HCT116 (cell line): ENCODE measurements around the gene DPH2.

ENCODE experiments used
- CEBPB ChIP-seq: IDR thresholded peaks from 2 replicates; pipeline ENCODE4 v1.6.1; 2012; ENCODE audit warnings: low read depth
- CTCF ChIP-seq, 3 experiments: fragments of 200-600 bp in 1 of 3; sonication (generic) in 1 of 3; IDR thresholded peaks in 2 of 3; conservative IDR thresholded peaks in 1 of 3; 2 replicates each; pipeline ENCODE4 v1.5.1; 2012 to 2017; ENCODE audit warnings: low read depth in 2 of 3, low read length in 2 of 3, antibody characterized with exemption in 1 of 3, borderline replicate concordance in 1 of 3, control low read depth in 1 of 3, mild to moderate bottlenecking in 1 of 3, mixed read lengths in 1 of 3, mixed run types in 1 of 3, moderate library complexity in 1 of 3; ENCODE audit not compliant: insufficient read depth in 1 of 3
- ELF1 ChIP-seq: IDR thresholded peaks from 2 replicates; pipeline ENCODE4 v1.6.1; 2012; ENCODE audit warnings: low read depth, borderline replicate concordance
- EZH2 ChIP-seq: fragments of 200-600 bp; sonication (generic); IDR thresholded peaks from 2 replicates; pipeline ENCODE4 v1.6.1; 2017; ENCODE audit warnings: antibody characterized with exemption, mixed run types
- JUND ChIP-seq: IDR thresholded peaks from 2 replicates; pipeline ENCODE4 v1.6.1; 2012
- MAX ChIP-seq: IDR thresholded peaks from 2 replicates; pipeline ENCODE4 v1.6.1; 2012
- POLR2A ChIP-seq: IDR thresholded peaks from 2 replicates; pipeline ENCODE4 v1.7.0; 2011; ENCODE audit warnings: borderline replicate concordance; ENCODE audit not compliant: insufficient read depth, insufficient read length; ENCODE audit errors: extremely low read depth
- POLR2AphosphoS5 ChIP-seq: IDR thresholded peaks from 2 replicates; pipeline ENCODE4 v1.6.1; 2011; ENCODE audit warnings: mild to moderate bottlenecking, low read depth, low read length, moderate library complexity
- REST ChIP-seq: IDR thresholded peaks from 2 replicates; pipeline ENCODE4 v1.6.1; 2012; ENCODE audit warnings: low read depth
- SIN3A ChIP-seq: IDR thresholded peaks from 2 replicates; pipeline ENCODE4 v1.6.1; 2012; ENCODE audit warnings: low read depth
- SP1 ChIP-seq: IDR thresholded peaks from 2 replicates; pipeline ENCODE4 v1.6.1; 2012; ENCODE audit warnings: low read depth
- SRF ChIP-seq: IDR thresholded peaks from 2 replicates; pipeline ENCODE4 v1.6.1; 2012; ENCODE audit warnings: low read depth
- YY1 ChIP-seq: IDR thresholded peaks from 2 replicates; pipeline ENCODE4 v1.6.1; 2011; ENCODE audit warnings: low read length, low read depth, moderate library complexity, mild to moderate bottlenecking; ENCODE audit not compliant: insufficient replicate concordance; ENCODE audit errors: extremely low read depth
- ZNF274 ChIP-seq: fragments of 200-500 bp; sonication (Bioruptor generic); IDR thresholded peaks from 2 replicates; pipeline ENCODE4 v1.6.1; 2014; ENCODE audit warnings: mild to moderate bottlenecking, low read depth, low read length, inconsistent platforms

DNA sequence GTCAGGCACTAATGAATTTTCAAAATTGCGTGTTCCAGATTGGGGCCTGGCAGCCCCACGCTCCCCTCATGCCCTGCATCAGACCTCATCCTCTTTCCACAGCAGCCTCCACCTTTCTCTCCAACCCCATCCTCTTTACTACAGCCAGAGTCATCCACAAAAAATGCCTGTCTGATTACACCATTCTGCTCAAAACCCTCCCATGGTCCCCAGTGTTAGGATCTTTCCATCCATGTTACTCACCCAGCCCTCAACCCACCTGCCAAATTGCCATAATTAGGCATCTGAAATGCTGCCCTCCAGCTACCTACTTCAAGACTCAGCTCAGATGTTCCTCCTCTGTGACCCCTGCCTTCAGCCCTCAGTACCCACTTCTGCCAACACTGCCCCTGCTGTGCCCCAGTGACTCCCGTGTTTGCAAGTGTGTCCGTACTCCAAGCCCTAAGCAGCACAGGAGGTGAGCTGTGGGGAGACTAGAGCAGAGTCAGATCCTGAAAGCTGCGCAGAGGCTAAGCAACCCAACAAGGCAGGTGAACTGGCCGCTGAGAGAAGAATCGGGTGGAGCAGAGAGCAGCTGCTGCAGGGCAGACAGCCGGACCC, 36.9 kb upstream of the DPH2 start:
- no peak for TF ChIP-seq CTCF (IDR thresholded peaks at IDR 0.05 in 2 of 3, conservative IDR thresholded peaks at IDR 0.05 in 1 of 3; ENCODE audit: borderline replicate concordance in 1 of 3, insufficient read depth in 1 of 3, low read depth in 2 of 3, low read length in 2 of 3)
- TF ChIP-seq POLR2AphosphoS5: no peak
- TF ChIP-seq REST: no peak
- no peak for TF ChIP-seq ZNF274
- no peak for TF ChIP-seq SIN3A
- no peak for TF ChIP-seq EZH2
- TF ChIP-seq POLR2A: no peak
- TF ChIP-seq SP1: no peak
- no peak for TF ChIP-seq MAX
- TF ChIP-seq SRF: no peak
- TF ChIP-seq JUND: no peak
- TF ChIP-seq CEBPB: no peak
- no peak for TF ChIP-seq YY1
- no peak for TF ChIP-seq ELF1
